ENCODE data around the gene TRPM7. TPM values are rescaled to one million over a fixed set of nuclear protein-coding genes. Genes with fewer than 3 reads are reported as not detected.
"Not testable (repeated sequence)": the region's sequence is repeated elsewhere in the genome, so short reads cannot be mapped to it uniquely, and the experiment has no call there.

Gene TRPM7
- total RNA-seq, 1 donor from 2014 or later, result 47.3 TPM

GRCh38 chr15:50613600-50613999 is 73.0 kb downstream of the TRPM7 start:
- Histone ChIP-seq H3K4me1 (no peaks in the 10 kb centered on the region), H3K9me3 (no peaks in the 10 kb centered on the region), H3K4me3 (no peak overlapping the region), H3K27me3 (ENCODE audit: low read depth) (no peaks in the 10 kb centered on the region), H3K27ac (no peak overlapping the region), H3K36me3 (peaks cover 92% of the 10 kb centered on the region)
- ATAC-seq (no peak), DNase-seq (no peak)
- intact Hi-C loops (cut with DNase I), result no loop called here
- TF ChIP-seq CTCF (IDR thresholded peaks at IDR 0.05), result no peak

GRCh38 chr15:50607129-50607528 is 79.5 kb downstream of the TRPM7 start:
- Histone ChIP-seq H3K9me3 (no peaks in the 10 kb centered on the region), H3K27ac (no peak overlapping the region), H3K27me3 (ENCODE audit: low read depth) (no peaks in the 10 kb centered on the region), H3K4me1 (no peaks in the 10 kb centered on the region), H3K36me3 (peaks cover 100% of the 10 kb centered on the region), H3K4me3 (no peak overlapping the region)
- TF ChIP-seq CTCF (IDR thresholded peaks at IDR 0.05), result no peak
- ATAC-seq (no peak), DNase-seq (no peak)
- intact Hi-C loops (cut with DNase I), result no loop called here

GRCh38 chr15:50605462-50605861 is 81.1 kb downstream of the TRPM7 start:
- no peak for ATAC-seq
- H3K27me3 ChIP-seq (ENCODE audit: low read depth), result no peaks in the 10 kb centered on the region
- peaks cover 95% of the 10 kb centered on the region for H3K36me3 ChIP-seq
- no peak for TF ChIP-seq CTCF (IDR thresholded peaks at IDR 0.05)
- no peak overlapping the region for H3K27ac ChIP-seq
- intact Hi-C loops (cut with DNase I), result no loop called here
- no peaks in the 10 kb centered on the region for H3K4me1 ChIP-seq
- no peaks in the 10 kb centered on the region for H3K9me3 ChIP-seq
- H3K4me3 ChIP-seq, result no peak overlapping the region
- no peak for DNase-seq

- H3K9me3 ChIP-seq; H3K27ac ChIP-seq; H3K4me3 ChIP-seq; intact Hi-C loops (cut with DNase I); DNase-seq; H3K27me3 ChIP-seq (ENCODE audit: low read depth); ATAC-seq; H3K4me1 ChIP-seq: not testable (repeated sequence)
- H3K36me3 ChIP-seq, result peaks cover 95% of the 10 kb centered on the region
Measured at GRCh38 chr15:50602028-50602427, 84.6 kb downstream of the TRPM7 start.

GRCh38 chr15:50594311-50594710 is 92.3 kb downstream of the TRPM7 start:
- TF ChIP-seq CTCF (IDR thresholded peaks at IDR 0.05), result no peak
- no peak for ATAC-seq
- peaks cover 99% of the 10 kb centered on the region for H3K36me3 ChIP-seq
- no peaks in the 10 kb centered on the region for H3K9me3 ChIP-seq
- H3K27me3 ChIP-seq (ENCODE audit: low read depth), result no peaks in the 10 kb centered on the region
- intact Hi-C loops (cut with DNase I), result no loop called here
- DNase-seq, result no peak
- H3K27ac ChIP-seq, result no peak overlapping the region
- H3K4me1 ChIP-seq, result no peaks in the 10 kb centered on the region
- no peak overlapping the region for H3K4me3 ChIP-seq

GRCh38 chr15:50593761-50594160 is 92.8 kb downstream of the TRPM7 start:
- Histone ChIP-seq H3K27me3 (ENCODE audit: low read depth) (no peaks in the 10 kb centered on the region), H3K36me3 (peaks cover 99% of the 10 kb centered on the region), H3K4me3 (no peak overlapping the region), H3K4me1 (no peaks in the 10 kb centered on the region), H3K27ac (no peak overlapping the region), H3K9me3 (no peaks in the 10 kb centered on the region)
- TF ChIP-seq CTCF (IDR thresholded peaks at IDR 0.05), result no peak
- DNase-seq, result no peak
- no peak for ATAC-seq
- intact Hi-C loops (cut with DNase I), result no loop called here

Data from lower lobe of right lung (tissue), 2 donors.